HG03280 (cell line): Measurements from ENCODE around the gene KLHL41.
"Not testable (repeated sequence)": the region's sequence is repeated elsewhere in the genome, so short reads cannot be mapped to it uniquely, and the experiment has no call there.

Experiments
- ATAC-seq: cut with Tn5 transposase; IDR thresholded peaks from one replicate; pipeline ENCODE4 v1.9.1; 2021; ENCODE audit warnings: mild to moderate bottlenecking, moderate library complexity; ENCODE audit not compliant: unreplicated experiment

Gene KLHL41

DNA sequence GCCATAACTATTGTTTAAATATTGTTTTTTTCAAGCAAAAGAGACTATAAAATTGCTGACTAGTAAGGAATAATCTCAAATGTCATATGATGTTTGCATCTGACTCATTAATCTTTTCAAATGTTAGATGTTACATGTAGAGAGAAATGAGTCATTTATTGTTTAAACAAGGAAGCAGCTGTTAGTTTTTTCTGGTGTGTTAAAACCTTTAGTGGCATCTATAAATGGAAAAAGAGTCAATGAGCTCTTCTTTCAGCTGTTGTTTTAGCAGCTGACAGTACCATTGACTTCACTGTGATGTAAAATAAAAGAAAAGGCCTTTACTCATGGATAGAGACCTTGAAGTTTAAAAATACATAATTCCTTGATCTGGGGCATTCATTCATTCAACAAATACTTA lies 1.8 kb upstream of the KLHL41 start:
- no peak for ATAC-seq

DNA sequence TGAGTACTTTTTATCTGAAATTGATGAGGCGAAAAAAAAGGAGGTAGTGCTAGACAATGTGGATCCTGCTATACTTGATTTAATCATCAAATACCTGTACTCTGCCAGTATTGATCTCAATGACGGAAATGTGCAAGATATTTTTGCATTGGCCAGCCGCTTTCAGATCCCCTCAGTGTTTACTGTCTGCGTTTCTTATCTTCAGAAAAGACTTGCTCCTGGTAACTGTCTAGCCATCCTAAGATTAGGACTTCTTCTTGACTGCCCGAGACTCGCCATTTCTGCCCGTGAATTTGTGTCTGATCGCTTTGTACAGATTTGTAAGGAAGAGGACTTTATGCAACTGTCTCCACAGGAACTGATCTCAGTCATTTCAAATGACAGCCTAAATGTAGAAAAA lies 453 bp downstream of the KLHL41 start:
- ATAC-seq = no peak

DNA sequence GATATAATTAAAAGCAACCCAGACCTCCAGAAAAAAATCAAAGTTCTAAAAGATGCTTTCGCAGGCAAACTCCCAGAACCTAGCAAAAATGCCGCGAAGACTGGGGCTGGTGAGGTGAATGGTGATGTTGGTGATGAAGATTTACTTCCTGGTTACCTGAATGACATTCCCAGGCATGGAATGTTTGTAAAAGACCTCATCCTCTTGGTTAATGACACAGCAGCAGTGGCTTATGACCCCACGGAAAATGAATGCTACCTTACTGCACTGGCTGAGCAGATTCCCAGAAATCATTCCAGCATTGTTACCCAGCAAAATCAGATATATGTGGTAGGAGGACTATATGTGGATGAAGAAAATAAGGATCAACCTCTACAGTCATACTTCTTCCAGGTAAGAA lies 994 bp downstream of the KLHL41 start:
- no peak for ATAC-seq

DNA sequence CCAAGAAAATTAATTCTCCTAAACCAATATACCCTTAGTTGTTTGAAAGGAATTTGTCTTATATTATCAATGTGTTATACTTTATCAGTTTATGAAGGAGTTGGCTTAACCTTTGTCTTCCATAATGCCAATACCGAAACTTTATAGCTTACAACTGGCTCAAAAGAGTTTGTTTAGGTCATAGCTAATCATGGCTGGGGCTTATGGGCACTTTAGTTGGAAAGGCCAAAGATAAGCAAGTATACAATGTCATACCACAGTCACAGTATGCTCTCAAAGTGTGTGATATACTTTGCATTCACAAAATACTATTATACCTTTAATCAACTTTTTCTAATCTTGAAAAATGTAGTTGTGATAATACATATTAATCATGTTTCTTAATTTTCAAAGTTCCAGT lies 2.3 kb downstream of the KLHL41 start:
- ATAC-seq = no peak

- ATAC-seq = no peak
Observed at GRCh38 chr2:169512525-169512924, 3.0 kb downstream of the KLHL41 start.

DNA sequence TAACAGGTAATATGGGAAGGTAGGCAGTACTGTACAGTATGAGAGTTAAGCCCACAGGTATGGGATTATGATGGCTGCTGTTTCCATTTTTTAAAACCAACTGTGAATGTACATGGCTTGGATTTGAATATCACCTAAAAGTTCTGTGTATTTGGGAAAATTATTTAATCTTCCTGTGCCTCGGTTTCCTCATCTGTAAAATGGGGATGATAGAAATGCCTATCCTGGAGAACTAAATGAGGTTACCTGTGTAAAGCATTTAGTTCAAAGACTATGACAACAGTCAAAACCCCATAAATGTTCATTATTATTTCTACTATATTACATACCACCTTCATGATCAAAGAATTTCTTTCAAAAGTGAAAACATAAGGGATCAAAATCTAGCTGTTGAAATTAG lies 3.6 kb downstream of the KLHL41 start:
- ATAC-seq = no peak

GRCh38 chr2:169513926-169514325 lies 4.4 kb downstream of the KLHL41 start:
- no peak for ATAC-seq

DNA sequence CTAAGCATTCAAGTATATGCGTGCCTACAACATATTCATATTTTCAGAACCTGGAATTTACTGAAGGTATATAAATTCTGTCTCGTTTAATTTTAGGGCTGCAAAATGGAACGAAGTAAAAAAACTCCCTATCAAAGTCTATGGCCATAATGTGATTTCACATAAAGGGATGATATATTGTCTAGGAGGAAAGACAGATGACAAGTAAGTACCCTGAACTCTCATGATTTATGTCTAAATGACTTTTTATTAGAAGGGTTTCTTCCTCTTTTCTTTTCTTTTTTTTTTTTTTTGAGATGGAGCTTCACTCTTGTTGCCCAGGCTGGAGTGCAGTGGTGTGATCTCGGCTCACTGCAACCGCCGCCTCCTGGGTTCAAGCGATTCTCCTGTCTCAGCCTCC lies 5.3 kb downstream of the KLHL41 start:
- not testable (repeated sequence) for ATAC-seq

GRCh38 chr2:169516488-169516995 lies 7.0 kb downstream of the KLHL41 start:
- not testable (repeated sequence) for ATAC-seq

- ATAC-seq = no peak
Observed at GRCh38 chr2:169520896-169521295, 11.4 kb downstream of the KLHL41 start.

- no peak for ATAC-seq
Observed at GRCh38 chr2:169523681-169524080, 14.2 kb downstream of the KLHL41 start.

DNA sequence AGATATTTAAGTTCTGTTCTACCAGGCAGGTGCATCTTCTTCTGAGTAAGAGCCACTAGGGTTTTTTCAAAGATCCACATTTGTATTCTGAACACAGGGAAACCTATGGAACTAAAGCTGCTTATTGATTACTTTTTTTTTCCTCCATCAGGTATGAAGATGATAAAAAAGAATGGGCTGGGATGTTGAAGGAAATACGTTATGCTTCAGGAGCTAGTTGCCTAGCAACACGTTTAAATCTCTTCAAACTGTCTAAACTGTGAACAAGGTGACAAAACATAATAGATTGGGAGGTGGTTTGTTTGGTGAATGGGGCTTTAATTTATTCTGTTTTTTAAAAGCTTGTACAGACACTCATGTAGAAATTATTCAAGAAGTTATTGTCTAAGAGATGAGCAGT lies 15.9 kb downstream of the KLHL41 start:
- no peak for ATAC-seq

DNA sequence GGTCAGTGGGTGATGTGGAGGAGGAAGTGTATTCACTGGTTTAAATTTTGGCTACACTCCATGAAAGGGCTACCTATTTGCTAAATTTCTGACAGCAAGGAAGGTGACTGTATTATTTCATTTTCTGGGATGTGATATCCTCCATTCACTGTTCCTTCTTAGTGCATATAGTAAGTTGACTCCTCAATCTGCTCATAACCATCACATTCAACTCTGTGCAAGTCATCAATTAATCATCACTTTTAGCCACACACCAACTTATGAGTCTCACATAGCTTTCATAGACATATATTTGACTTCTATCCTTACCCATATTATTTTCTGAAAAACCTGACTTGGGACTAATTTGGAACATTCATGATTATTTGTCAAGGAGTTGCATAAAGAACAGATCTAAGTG lies 16.9 kb downstream of the KLHL41 start:
- ATAC-seq = no peak

DNA sequence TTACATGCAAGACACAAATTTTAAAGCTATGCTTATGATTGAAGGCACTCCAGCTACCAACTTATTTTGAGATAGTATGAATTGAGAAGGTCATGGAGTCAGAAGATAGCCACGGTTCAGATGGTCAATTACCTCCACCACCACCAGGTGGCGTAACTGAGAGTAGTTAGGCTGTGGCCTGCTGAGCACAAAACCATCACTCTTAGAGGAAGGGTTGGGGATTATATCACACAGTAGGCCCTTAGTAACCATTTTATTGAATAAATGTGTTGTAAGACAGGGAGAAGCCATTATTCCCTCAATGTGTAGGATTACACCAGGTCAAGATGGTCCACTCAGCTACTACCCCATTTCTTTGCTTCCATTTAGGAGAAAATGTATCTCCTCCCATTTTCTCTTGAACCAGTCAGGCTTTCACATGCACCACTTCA lies 18.8 kb downstream of the KLHL41 start:
- peak; percentile 97 for ATAC-seq

- not testable (repeated sequence) for ATAC-seq
Observed at GRCh38 chr2:169539460-169539859, 30.0 kb downstream of the KLHL41 start.

GRCh38 chr2:169540146-169540545 lies 30.6 kb downstream of the KLHL41 start:
- no peak for ATAC-seq

- ATAC-seq = no peak
Observed at GRCh38 chr2:169542433-169542832, 32.9 kb downstream of the KLHL41 start.

DNA sequence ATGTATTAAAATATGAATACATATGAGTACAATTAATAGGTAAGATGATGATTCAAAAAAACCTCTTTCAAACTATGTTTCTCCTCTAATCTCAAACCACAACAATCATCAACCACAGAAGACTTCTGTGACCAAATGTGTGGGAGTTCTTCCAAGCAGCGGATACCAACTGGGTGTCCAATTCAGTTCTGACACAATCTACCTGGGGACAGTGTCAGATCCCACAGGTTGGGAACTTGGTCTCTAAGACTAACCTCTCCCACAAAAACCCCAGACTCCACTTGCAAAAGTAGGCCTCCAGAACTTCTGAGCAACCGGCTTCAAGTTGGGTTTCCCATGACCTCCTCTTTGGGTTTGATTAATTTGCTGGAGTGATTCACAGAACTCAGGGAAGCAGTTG lies 37.3 kb downstream of the KLHL41 start:
- ATAC-seq = no peak

DNA sequence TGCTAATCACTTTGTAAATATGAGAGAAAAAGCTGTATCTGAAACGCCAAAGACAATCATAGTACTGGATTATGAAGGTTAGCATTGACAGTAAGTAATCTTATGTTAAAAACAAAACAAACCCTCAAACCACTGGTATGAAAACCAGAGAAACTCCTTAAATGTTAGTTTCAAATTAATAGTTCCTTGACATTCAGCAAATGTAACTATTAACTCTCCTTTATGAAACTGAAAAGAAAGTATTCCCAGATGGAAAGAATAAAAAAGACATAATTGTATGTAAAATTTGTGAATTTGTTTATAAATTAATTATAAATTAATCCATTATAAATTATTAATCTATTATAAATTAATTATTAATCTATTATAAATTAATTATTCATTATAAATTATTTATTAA lies 51.9 kb downstream of the KLHL41 start:
- ATAC-seq = no peak

- not testable (repeated sequence) for ATAC-seq
Observed at GRCh38 chr2:169562084-169562483, 52.6 kb downstream of the KLHL41 start.

- no peak for ATAC-seq
Observed at GRCh38 chr2:169562519-169562918, 53.0 kb downstream of the KLHL41 start.

DNA sequence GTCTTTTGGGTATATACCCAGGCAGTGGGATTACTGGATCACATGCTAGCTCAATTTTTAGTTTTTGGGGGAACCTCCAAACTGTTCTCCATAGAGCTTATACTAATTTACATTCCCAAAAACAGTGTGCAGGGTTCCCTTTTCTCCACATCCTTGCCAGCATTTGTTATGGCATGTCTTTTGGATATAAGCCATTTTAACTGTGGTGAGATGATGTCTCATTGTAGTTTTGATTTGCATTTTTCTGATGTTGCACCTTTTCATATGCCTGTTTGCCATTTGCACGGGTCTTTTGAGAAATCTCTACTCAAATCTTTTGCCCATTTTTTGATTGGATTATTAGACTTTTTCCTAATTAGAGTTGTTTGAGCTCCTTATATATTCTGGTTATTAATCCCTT lies 56.2 kb downstream of the KLHL41 start:
- ATAC-seq = no peak

GRCh38 chr2:169569948-169570347 lies 60.4 kb downstream of the KLHL41 start:
- no peak for ATAC-seq

DNA sequence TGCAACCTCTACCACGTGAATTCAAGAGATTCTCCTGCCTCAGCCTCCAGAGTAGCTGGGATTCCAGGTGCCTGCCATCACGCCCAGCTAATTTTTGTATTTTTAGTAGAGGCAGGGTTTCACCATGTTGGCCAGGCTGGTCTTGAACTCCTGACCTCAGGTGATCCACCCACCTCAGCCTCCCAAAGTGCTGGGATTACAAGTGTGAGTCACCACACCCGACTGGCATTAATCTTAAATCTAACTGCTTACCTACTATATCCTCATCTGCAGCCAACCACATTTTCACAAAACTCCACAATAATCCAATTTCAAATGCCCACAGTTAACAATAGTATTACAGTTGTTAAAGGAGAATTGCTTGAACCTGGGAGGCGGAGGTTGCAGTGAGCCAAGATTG lies 61.2 kb downstream of the KLHL41 start:
- not testable (repeated sequence) for ATAC-seq
